Stomach (tissue), 4 donors: ENCODE results near the gene NELL1.

Experiments used
- POLR2A ChIP-seq, 4 donors: fragments of 450-650 bp; IDR thresholded peaks; one replicate each; pipeline ENCODE4 v1.6.1; 2016; ENCODE audit warnings: antibody characterized with exemption in 4 of 4, control low read depth in 2 of 4, mild to moderate bottlenecking in 1 of 4, moderate library complexity in 1 of 4
- TF ChIP-seq, protein P1 (sequence below), 7 experiments: fragments of 450-650 bp in 4 of 7; fragments of 200-600 bp in 3 of 7; sonication (generic) in 3 of 7; IDR thresholded peaks; one replicate each; pipeline ENCODE4 v1.5.1; 2016 to 2019; ENCODE audit warnings: antibody characterized with exemption in 7 of 7, control low read depth in 2 of 7, mild to moderate bottlenecking in 1 of 7

DNA sequence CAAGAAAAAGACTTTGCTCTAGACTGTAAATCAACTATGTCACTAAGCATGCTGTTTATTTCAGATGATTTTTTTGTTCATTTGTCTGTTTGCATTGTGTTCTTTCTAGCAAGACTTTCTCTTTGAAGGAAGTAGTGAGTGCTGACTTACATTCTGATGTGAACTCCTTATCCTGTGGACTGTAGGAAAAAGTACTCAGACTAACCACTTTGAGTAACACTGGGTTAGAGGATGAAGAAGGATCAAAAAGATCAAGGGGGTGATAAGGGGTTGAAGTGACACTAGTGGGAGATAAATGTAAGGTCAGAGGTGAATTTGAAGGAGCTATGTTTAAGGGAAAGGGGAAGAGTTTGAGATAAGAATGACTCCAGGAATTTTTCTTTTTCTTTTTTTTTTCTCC, 369.4 kb downstream of the NELL1 start:
- TF ChIP-seq, protein P1, sequence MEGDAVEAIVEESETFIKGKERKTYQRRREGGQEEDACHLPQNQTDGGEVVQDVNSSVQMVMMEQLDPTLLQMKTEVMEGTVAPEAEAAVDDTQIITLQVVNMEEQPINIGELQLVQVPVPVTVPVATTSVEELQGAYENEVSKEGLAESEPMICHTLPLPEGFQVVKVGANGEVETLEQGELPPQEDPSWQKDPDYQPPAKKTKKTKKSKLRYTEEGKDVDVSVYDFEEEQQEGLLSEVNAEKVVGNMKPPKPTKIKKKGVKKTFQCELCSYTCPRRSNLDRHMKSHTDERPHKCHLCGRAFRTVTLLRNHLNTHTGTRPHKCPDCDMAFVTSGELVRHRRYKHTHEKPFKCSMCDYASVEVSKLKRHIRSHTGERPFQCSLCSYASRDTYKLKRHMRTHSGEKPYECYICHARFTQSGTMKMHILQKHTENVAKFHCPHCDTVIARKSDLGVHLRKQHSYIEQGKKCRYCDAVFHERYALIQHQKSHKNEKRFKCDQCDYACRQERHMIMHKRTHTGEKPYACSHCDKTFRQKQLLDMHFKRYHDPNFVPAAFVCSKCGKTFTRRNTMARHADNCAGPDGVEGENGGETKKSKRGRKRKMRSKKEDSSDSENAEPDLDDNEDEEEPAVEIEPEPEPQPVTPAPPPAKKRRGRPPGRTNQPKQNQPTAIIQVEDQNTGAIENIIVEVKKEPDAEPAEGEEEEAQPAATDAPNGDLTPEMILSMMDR (IDR thresholded peaks at IDR 0.05), result no peak
- no peak for TF ChIP-seq POLR2A (IDR thresholded peaks at IDR 0.05)
